Measurements from ENCODE around the gene PNPLA5.

PNPLA5 gene

GRCh38 chr22:43851058-43851978, 40.5 kb downstream of the PNPLA5 start:
- no peaks in the 10 kb centered on the region for H3K9me3 ChIP-seq (ENCODE audit: insufficient read depth, low read length)
- H4K20me1 ChIP-seq (ENCODE audit: insufficient read depth, low read length), result no peaks in the 10 kb centered on the region
- H3K79me2 ChIP-seq (ENCODE audit: low read length), result no peaks in the 10 kb centered on the region
- no peak overlapping the region for H3K4me3 ChIP-seq (ENCODE audit: low read length)
- H2AFZ ChIP-seq (ENCODE audit: low read depth, low read length), result no peak overlapping the region
- no peaks in the 10 kb centered on the region for H3K36me3 ChIP-seq (replicated peaks; ENCODE audit: low read depth, low read length)
- peaks cover 38% of the 10 kb centered on the region for H3K27me3 ChIP-seq (ENCODE audit: low read depth, low read length)
- TF ChIP-seq EZH2phosphoT487 (IDR thresholded peaks at IDR 0.05; ENCODE audit: low read depth) (no peak), CTCF (IDR thresholded peaks at IDR 0.05; ENCODE audit: low read depth, low read length) (no peak)
- H3K4me2 ChIP-seq (ENCODE audit: low read length), result no peak overlapping the region
- H3K27ac ChIP-seq (ENCODE audit: low read length), result no peak overlapping the region
- no peak overlapping the region for H3K9ac ChIP-seq (ENCODE audit: low read length)
- H3K4me1 ChIP-seq (ENCODE audit: low read length), result no peaks in the 10 kb centered on the region

- Histone ChIP-seq H3K4me3 (ENCODE audit: low read length) (no peak overlapping the region), H3K36me3 (replicated peaks; ENCODE audit: low read depth, low read length) (no peaks in the 10 kb centered on the region), H4K20me1 (ENCODE audit: insufficient read depth, low read length) (no peaks in the 10 kb centered on the region), H3K27ac (ENCODE audit: low read length) (no peak overlapping the region), H3K79me2 (ENCODE audit: low read length) (no peaks in the 10 kb centered on the region), H3K27me3 (ENCODE audit: low read depth, low read length) (peaks cover 38% of the 10 kb centered on the region), H2AFZ (ENCODE audit: low read depth, low read length) (no peak overlapping the region), H3K4me2 (ENCODE audit: low read length) (no peak overlapping the region), H3K4me1 (ENCODE audit: low read length) (no peaks in the 10 kb centered on the region), H3K9me3 (ENCODE audit: insufficient read depth, low read length) (no peaks in the 10 kb centered on the region), H3K9ac (ENCODE audit: low read length) (no peak overlapping the region)
- no peak for TF ChIP-seq CTCF (IDR thresholded peaks at IDR 0.05; ENCODE audit: low read depth, low read length)
- no peak for TF ChIP-seq EZH2phosphoT487 (IDR thresholded peaks at IDR 0.05; ENCODE audit: low read depth)
Measured at GRCh38 chr22:43850529-43850928, 41.3 kb downstream of the PNPLA5 start.

- H3K9me3 ChIP-seq (ENCODE audit: insufficient read depth, low read length), result no peaks in the 10 kb centered on the region
- no peaks in the 10 kb centered on the region for H4K20me1 ChIP-seq (ENCODE audit: insufficient read depth, low read length)
- H3K4me2 ChIP-seq (ENCODE audit: low read length), result no peak overlapping the region
- no peak overlapping the region for H3K27ac ChIP-seq (ENCODE audit: low read length)
- no peaks in the 10 kb centered on the region for H3K36me3 ChIP-seq (replicated peaks; ENCODE audit: low read depth, low read length)
- H2AFZ ChIP-seq (ENCODE audit: low read depth, low read length), result no peak overlapping the region
- H3K9ac ChIP-seq (ENCODE audit: low read length), result no peak overlapping the region
- H3K79me2 ChIP-seq (ENCODE audit: low read length), result no peaks in the 10 kb centered on the region
- H3K4me1 ChIP-seq (ENCODE audit: low read length), result no peaks in the 10 kb centered on the region
- TF ChIP-seq EZH2phosphoT487 (IDR thresholded peaks at IDR 0.05; ENCODE audit: low read depth) (no peak), CTCF (IDR thresholded peaks at IDR 0.05; ENCODE audit: low read depth, low read length) (no peak)
- H3K27me3 ChIP-seq (ENCODE audit: low read depth, low read length), result peaks cover 38% of the 10 kb centered on the region
- H3K4me3 ChIP-seq (ENCODE audit: low read length), result no peak overlapping the region
Measured at GRCh38 chr22:43849731-43850130, 42.1 kb downstream of the PNPLA5 start.

GRCh38 chr22:43848366-43849171, 43.2 kb downstream of the PNPLA5 start:
- Histone ChIP-seq H4K20me1 (ENCODE audit: insufficient read depth, low read length) (no peaks in the 10 kb centered on the region), H3K36me3 (replicated peaks; ENCODE audit: low read depth, low read length) (no peaks in the 10 kb centered on the region), H3K79me2 (ENCODE audit: low read length) (no peaks in the 10 kb centered on the region), H3K4me3 (ENCODE audit: low read length) (no peak overlapping the region), H3K4me1 (ENCODE audit: low read length) (no peaks in the 10 kb centered on the region), H3K4me2 (ENCODE audit: low read length) (no peak overlapping the region), H3K9me3 (ENCODE audit: insufficient read depth, low read length) (no peaks in the 10 kb centered on the region), H3K27ac (ENCODE audit: low read length) (no peak overlapping the region), H3K27me3 (ENCODE audit: low read depth, low read length) (peaks cover 38% of the 10 kb centered on the region), H3K9ac (ENCODE audit: low read length) (no peak overlapping the region), H2AFZ (ENCODE audit: low read depth, low read length) (no peak overlapping the region)
- no peak; the same call in 1 of the 2 replicates for TF ChIP-seq CTCF (IDR thresholded peaks at IDR 0.05; ENCODE audit: low read depth, low read length)
- no peak for TF ChIP-seq EZH2phosphoT487 (IDR thresholded peaks at IDR 0.05; ENCODE audit: low read depth)
